Measurements from ENCODE around the gene KLHL3. TPM values are rescaled to one million over a fixed set of nuclear protein-coding genes. Genes with fewer than 3 reads are reported as not detected.

Gene KLHL3
- total RNA-seq, 4 donors from 2014 or later = 11.9 to 26.7 (median 17.9) TPM

DNA sequence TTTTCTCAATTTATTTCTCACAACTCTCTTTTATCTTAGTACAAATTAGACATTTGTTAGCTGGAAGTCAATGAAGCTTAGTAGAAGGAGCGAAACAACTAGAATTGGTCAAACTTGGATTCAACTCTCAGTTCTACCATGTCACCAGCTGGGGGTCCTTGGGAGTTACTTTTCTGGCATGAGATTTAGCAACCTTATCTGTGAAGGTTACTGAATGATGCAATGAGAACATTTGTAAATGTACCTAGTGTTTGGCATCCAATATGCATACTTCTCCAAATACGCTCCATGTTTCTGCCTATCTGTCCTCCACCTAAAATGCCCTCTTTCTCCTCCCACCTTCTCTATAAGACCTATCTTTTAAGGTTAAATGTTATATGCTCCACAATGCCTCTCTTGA, 12.0 kb upstream of the KLHL3 start:
- H3K9me3 ChIP-seq = no peaks in the 10 kb centered on the region
- intact Hi-C loops (cut with DNase I) = no loop called here
- DNase-seq = no peak
- WGBS, 2 donors = 98% methylated on average over 2 of the region's 2 CpGs
- H3K36me3 ChIP-seq = no peaks in the 10 kb centered on the region
- H3K4me3 ChIP-seq (replicated peaks in 1 of 3) = no peak overlapping the region
- H3K4me1 ChIP-seq = peaks cover 5 to 12% of the 10 kb centered on the region in 2 donors
- H3K27ac ChIP-seq = no peak overlapping the region
- TF ChIP-seq POLR2A (IDR thresholded peaks at IDR 0.05) = no peak
- TF ChIP-seq, protein P1, sequence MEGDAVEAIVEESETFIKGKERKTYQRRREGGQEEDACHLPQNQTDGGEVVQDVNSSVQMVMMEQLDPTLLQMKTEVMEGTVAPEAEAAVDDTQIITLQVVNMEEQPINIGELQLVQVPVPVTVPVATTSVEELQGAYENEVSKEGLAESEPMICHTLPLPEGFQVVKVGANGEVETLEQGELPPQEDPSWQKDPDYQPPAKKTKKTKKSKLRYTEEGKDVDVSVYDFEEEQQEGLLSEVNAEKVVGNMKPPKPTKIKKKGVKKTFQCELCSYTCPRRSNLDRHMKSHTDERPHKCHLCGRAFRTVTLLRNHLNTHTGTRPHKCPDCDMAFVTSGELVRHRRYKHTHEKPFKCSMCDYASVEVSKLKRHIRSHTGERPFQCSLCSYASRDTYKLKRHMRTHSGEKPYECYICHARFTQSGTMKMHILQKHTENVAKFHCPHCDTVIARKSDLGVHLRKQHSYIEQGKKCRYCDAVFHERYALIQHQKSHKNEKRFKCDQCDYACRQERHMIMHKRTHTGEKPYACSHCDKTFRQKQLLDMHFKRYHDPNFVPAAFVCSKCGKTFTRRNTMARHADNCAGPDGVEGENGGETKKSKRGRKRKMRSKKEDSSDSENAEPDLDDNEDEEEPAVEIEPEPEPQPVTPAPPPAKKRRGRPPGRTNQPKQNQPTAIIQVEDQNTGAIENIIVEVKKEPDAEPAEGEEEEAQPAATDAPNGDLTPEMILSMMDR (IDR thresholded peaks at IDR 0.05) = no peak
- H3K27me3 ChIP-seq = no peaks in the 10 kb centered on the region

DNA sequence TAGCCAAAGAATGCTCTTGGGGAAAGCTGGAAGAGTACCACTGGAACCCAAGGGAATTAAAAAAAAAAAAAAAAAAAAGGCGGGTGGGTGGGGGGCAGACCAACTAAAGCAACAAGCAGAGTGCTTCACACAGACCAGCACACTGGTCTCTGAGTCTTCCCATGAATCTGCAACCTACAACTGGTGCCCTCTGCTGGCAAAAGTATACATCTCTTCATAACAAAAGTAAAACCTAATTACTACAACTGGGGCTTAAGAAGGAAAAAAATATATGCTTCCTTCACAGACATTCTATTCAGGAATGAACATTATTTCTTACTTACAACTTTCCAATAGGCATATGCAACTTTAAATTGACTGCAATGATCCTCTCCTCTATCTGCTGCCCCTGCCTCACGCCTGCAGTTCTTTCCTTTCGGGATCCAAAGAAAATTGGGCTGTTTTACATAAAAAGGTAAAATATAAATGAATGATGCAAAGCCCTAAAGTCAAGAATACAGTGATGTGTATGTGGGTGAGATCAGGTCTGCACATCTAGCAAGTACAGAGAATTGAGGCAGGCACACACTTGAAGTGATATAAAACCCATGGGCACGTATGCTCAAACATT, 7.2 kb upstream of the KLHL3 start:
- no peak for TF ChIP-seq POLR2A (IDR thresholded peaks at IDR 0.05)
- TF ChIP-seq, protein P1 (IDR thresholded peaks at IDR 0.05) = peak in 5 of 6 experiments; percentile 59 to 85 (median 65)
- H3K27me3 ChIP-seq = no peaks in the 10 kb centered on the region
- intact Hi-C loops (cut with DNase I) = loop anchor here (5.0 kb wide), 1 partner anchor 116 kb away; no protein-coding TSS in a partner anchor
- H3K36me3 ChIP-seq = no peaks in the 10 kb centered on the region
- peak; percentile 55 to 69 for DNase-seq
- H3K4me3 ChIP-seq (replicated peaks in 1 of 3) = no peak overlapping the region
- no peaks in the 10 kb centered on the region for H3K4me1 ChIP-seq
- H3K27ac ChIP-seq = no peak overlapping the region
- 73 to 75% methylated on average over 4 of the region's 4 CpGs for WGBS, 2 donors
- no peaks in the 10 kb centered on the region for H3K9me3 ChIP-seq

DNA sequence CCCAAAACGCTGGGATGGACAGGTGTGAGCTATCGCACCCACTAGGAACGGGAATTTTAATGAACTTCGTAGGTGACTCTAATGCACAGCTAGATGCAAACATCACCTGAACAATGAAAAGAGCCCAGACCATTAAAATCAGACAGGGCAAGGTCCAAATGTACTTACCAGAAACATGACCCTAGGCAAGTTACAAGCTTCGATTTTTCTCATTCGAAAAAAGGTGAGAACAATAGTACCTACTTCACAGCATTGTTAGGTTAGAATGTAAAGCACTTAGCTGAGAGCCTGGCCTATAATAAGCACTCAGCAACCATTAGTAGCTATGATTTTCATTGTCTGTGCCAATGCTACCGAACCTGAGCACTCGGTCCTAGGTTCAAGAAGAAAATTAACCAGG, 5.8 kb upstream of the KLHL3 start:
- 80 to 85% methylated on average over 8 of the region's 8 CpGs for WGBS, 2 donors
- no peak for TF ChIP-seq POLR2A (IDR thresholded peaks at IDR 0.05)
- TF ChIP-seq, protein P1 (IDR thresholded peaks at IDR 0.05) = no peak
- Histone ChIP-seq H3K27me3 (no peaks in the 10 kb centered on the region), H3K4me3 (replicated peaks in 1 of 3) (no peak overlapping the region), H3K9me3 (no peaks in the 10 kb centered on the region), H3K36me3 (no peaks in the 10 kb centered on the region), H3K4me1 (no peaks in the 10 kb centered on the region), H3K27ac (no peak overlapping the region)
- no peak for DNase-seq
- intact Hi-C loops (cut with DNase I) = loop anchor here (5.0 kb wide), 1 partner anchor 114 kb away; no protein-coding TSS in a partner anchor

DNA sequence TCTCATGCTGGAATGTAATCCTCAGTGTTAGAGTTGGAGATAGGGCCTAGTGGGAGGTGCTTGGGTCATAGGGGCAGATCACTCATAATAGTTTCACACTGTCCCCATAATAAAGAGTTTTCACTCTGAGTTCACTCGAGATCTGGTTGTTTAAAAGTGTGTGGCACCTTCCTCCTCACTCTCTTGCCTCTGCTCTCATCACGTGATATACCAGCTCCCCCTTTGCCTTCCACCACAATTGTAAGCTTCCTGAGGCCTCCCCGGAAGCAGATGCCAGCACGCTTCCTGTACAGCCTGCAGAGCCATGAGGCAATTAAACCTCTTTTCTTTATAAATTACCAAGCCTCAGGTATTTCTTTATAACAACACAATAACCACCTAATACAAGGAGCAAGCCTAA, 3.8 kb upstream of the KLHL3 start:
- DNase-seq = no peak
- 85 to 88% methylated on average over 4 of the region's 4 CpGs for WGBS, 2 donors
- Histone ChIP-seq H3K9me3 (no peaks in the 10 kb centered on the region), H3K27me3 (no peaks in the 10 kb centered on the region), H3K4me1 (peaks cover 10 to 13% of the 10 kb centered on the region in 2 donors), H3K36me3 (no peaks in the 10 kb centered on the region), H3K27ac (no peak overlapping the region), H3K4me3 (replicated peaks in 1 of 3) (no peak overlapping the region)
- TF ChIP-seq POLR2A (IDR thresholded peaks at IDR 0.05) = no peak
- TF ChIP-seq, protein P1 (IDR thresholded peaks at IDR 0.05) = no peak
- intact Hi-C loops (cut with DNase I) = loop anchor here (5.0 kb wide), 1 partner anchor 112 kb away; no protein-coding TSS in a partner anchor

DNA sequence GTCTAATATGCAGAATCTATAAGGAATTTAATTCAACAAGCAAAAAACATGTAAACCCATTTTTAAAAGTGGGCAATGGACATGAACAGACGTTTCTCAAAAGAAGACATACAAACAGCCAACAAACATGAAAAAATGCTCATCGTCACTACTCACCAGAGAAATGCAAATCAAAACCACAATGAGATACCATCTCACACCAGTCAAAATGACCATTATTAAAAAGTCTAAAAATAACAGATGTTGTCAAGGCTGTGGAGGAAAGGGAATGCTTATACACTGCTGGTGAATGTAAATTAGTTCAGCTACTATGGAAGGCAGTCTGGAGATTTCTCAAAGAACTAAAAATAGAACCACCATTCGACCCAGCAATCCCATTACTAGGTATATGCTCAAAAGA, 3.1 kb upstream of the KLHL3 start:
- DNase-seq = no peak
- 82 to 88% methylated on average over 3 of the region's 3 CpGs for WGBS, 2 donors
- no peak for TF ChIP-seq POLR2A (IDR thresholded peaks at IDR 0.05)
- TF ChIP-seq, protein P1 (IDR thresholded peaks at IDR 0.05) = no peak
- Histone ChIP-seq H3K27me3 (no peaks in the 10 kb centered on the region), H3K4me1 (peaks cover 14 to 21% of the 10 kb centered on the region in 2 donors), H3K9me3 (no peaks in the 10 kb centered on the region), H3K36me3 (no peaks in the 10 kb centered on the region), H3K27ac (no peak overlapping the region), H3K4me3 (replicated peaks in 1 of 3) (no peak overlapping the region)
- intact Hi-C loops (cut with DNase I) = no loop called here
